ENCODE results near the gene CNTROB.

GRCh38 chr17:7971651-7972050 is 39.6 kb downstream of the CNTROB start:
- no peak for TF ChIP-seq CTCF (IDR thresholded peaks at IDR 0.05; ENCODE audit: borderline replicate concordance, extremely low read depth, low read length, poor library complexity, severe bottlenecking)
- no peak for TF ChIP-seq EZH2 (IDR thresholded peaks at IDR 0.05; ENCODE audit: borderline replicate concordance, low read depth, low read length, severe bottlenecking)

Measured in DND-41 (cell line).